ENCODE results near the gene ESF1. TPM values are rescaled to one million over a fixed set of nuclear protein-coding genes. Genes with fewer than 3 reads are reported as not detected.

Gene ESF1
- total RNA-seq, 2 experiments from 2014 or later, result 10.1 to 13.5 TPM

- Histone ChIP-seq H3K27ac (ENCODE audit: low read depth, low read length, poor library complexity, severe bottlenecking) (no peak overlapping the region), H3K4me3 (ENCODE audit: low read depth, low read length, poor library complexity, severe bottlenecking) (no peak overlapping the region), H3K4me1 (ENCODE audit: insufficient read depth, low read length, poor library complexity, severe bottlenecking) (no peaks in the 10 kb centered on the region), H3K36me3 (ENCODE audit: insufficient read depth, low read length) (no peaks in the 10 kb centered on the region), H2AFZ (ENCODE audit: low read length) (no peak overlapping the region), H3K4me2 (ENCODE audit: low read length) (no peak overlapping the region), H4K20me1 (ENCODE audit: insufficient read depth, low read length) (no peaks in the 10 kb centered on the region), H3K9me3 (ENCODE audit: low read length) (no peaks in the 10 kb centered on the region), H3K79me2 (ENCODE audit: insufficient read depth, low read depth, low read length) (no peaks in the 10 kb centered on the region), H3K9me2 (ENCODE audit: insufficient read depth, low read length) (no peaks in the 10 kb centered on the region)
- DNase-seq (ENCODE audit: low spot score), result no peak
- intact Hi-C loops (cut with micrococcal nuclease; ENCODE audit: unreplicated experiment), result no loop called here
- ChIA-PET CTCF (ENCODE audit: unreplicated experiment) (no interaction called here), POLR2A (interaction anchor here (0.6 to 1.2 kb wide), 4 partner anchors 17 to 194 kb away, joined by 3 to 5 read pairs (median 4); no protein-coding TSS in a partner anchor)
- TF ChIP-seq, protein P1, sequence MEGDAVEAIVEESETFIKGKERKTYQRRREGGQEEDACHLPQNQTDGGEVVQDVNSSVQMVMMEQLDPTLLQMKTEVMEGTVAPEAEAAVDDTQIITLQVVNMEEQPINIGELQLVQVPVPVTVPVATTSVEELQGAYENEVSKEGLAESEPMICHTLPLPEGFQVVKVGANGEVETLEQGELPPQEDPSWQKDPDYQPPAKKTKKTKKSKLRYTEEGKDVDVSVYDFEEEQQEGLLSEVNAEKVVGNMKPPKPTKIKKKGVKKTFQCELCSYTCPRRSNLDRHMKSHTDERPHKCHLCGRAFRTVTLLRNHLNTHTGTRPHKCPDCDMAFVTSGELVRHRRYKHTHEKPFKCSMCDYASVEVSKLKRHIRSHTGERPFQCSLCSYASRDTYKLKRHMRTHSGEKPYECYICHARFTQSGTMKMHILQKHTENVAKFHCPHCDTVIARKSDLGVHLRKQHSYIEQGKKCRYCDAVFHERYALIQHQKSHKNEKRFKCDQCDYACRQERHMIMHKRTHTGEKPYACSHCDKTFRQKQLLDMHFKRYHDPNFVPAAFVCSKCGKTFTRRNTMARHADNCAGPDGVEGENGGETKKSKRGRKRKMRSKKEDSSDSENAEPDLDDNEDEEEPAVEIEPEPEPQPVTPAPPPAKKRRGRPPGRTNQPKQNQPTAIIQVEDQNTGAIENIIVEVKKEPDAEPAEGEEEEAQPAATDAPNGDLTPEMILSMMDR (conservative IDR thresholded peaks at IDR 0.05; ENCODE audit: low read length), result no peak
- no peak for TF ChIP-seq EZH2phosphoT487 (IDR thresholded peaks at IDR 0.05; ENCODE audit: borderline replicate concordance, low read depth, low read length)
- no TSS peak for BruUV-seq (replicated peaks)
Measured at GRCh38 chr20:13694420-13695150, 90.1 kb downstream of the ESF1 start.

DNA sequence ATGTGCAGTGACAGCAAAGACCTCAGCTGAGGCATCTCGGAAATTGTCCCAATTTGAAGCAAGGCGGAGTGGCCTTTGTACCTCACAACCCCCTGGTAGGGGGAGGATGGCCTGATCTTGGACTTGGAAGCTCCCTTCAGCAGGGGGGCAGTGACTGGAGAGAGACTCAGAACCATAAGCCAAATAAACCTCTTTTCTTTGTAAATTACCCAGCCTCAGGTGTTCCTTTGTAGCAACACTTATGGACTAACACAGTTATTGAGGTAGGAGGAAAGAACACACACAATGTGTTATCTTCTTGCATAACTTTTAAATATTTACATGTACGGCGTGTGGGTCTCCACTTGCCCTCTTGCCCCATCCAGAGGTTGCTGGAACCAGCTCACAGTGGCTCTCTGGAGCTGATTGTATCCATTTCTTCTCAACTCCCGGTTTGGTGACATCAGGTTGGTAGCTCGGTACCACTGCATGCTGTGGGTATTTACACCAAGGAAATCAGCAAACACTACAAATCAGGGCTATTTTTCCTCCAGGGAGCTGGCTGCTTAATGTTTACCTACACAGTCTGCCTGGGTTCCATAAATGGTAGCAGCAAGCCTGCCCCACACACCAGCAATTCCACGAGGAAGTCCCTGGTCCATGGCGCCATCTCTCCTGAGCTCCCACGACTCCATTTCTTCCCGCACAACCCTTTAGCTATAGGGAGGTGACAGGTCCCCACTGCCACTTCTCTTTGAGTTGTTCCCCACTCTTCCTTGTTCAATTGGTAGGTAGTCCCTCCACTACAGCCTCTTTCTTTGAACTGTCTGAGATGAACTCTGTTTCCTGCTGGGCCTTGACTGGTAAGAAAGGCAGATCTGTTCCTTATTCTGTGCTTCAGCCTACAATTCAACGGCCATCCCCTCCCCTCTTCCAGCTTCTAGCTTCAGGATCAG lies 91.7 kb downstream of the ESF1 start:
- Histone ChIP-seq H3K4me3 (ENCODE audit: low read depth, low read length, poor library complexity, severe bottlenecking) (no peak overlapping the region), H3K4me2 (ENCODE audit: low read length) (no peak overlapping the region)
- POLR2A ChIA-PET, result interaction anchor here (0.6 to 1.4 kb wide), 3 partner anchors 79 to 164 kb away, joined by 3 read pairs; no protein-coding TSS in a partner anchor

More for the DNA sequence above, 91.7 kb downstream of the ESF1 start:
- Histone ChIP-seq H3K9me3 (ENCODE audit: low read length) (no peaks in the 10 kb centered on the region), H3K4me1 (ENCODE audit: insufficient read depth, low read length, poor library complexity, severe bottlenecking) (no peaks in the 10 kb centered on the region), H2AFZ (ENCODE audit: low read length) (no peak overlapping the region), H4K20me1 (ENCODE audit: insufficient read depth, low read length) (no peaks in the 10 kb centered on the region), H3K36me3 (ENCODE audit: insufficient read depth, low read length) (no peaks in the 10 kb centered on the region), H3K27ac (ENCODE audit: low read depth, low read length, poor library complexity, severe bottlenecking) (no peak overlapping the region), H3K79me2 (ENCODE audit: insufficient read depth, low read depth, low read length) (no peaks in the 10 kb centered on the region), H3K9me2 (ENCODE audit: insufficient read depth, low read length) (no peaks in the 10 kb centered on the region)
- intact Hi-C loops (cut with micrococcal nuclease; ENCODE audit: unreplicated experiment), result no loop called here
- CTCF ChIA-PET (ENCODE audit: unreplicated experiment), result no interaction called here
- TF ChIP-seq, protein P1 (conservative IDR thresholded peaks at IDR 0.05; ENCODE audit: low read length), result no peak
- TF ChIP-seq EZH2phosphoT487 (IDR thresholded peaks at IDR 0.05; ENCODE audit: borderline replicate concordance, low read depth, low read length), result no peak
- DNase-seq (ENCODE audit: low spot score), result no peak
- no TSS peak for BruUV-seq (replicated peaks)
